Measurements from ENCODE around the gene ARSD. TPM values are rescaled to one million over a fixed set of nuclear protein-coding genes. Genes with fewer than 3 reads are reported as not detected.

The ARSD gene
- total RNA-seq, 1 experiment from 2014 or later: 3.0 TPM

DNA sequence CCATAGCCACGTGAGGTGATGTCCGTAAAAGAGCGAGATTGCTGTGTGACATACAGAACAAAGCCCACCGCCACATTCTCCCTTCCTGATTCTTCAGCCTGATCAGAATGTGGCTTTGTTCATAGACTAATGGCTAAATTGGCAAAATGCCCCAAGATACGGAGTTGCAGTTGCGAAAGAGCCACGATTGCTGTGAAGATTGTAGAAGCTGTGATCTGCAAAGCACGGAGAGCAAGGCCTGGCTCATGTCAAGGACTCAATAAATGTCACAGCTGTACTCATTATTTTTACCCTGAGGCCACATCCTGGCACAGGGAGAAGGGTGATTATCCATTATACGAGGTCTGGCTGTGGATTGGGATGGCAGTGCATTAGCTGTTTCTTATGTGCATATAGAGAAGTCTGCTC lies 34.2 kb downstream of the ARSD start:
- no peak for DNase-seq (ENCODE audit: low spot score)
- ChIA-PET POLR2A (no interaction called here), CTCF (no interaction called here)
- Mint-ChIP-seq H3K27me3 (ENCODE audit: low read depth) (no peaks in the 10 kb centered on the region), H3K9me3 (no peaks in the 10 kb centered on the region), H3K36me3 (peaks cover 5% of the 10 kb centered on the region; the same call in 1 of the 2 replicates), H3K4me1 (peaks cover 48% of the 10 kb centered on the region), H3K27ac (peak overlapping the region; percentile 81), H3K4me3 (no peak overlapping the region)
- TF ChIP-seq, protein P1, sequence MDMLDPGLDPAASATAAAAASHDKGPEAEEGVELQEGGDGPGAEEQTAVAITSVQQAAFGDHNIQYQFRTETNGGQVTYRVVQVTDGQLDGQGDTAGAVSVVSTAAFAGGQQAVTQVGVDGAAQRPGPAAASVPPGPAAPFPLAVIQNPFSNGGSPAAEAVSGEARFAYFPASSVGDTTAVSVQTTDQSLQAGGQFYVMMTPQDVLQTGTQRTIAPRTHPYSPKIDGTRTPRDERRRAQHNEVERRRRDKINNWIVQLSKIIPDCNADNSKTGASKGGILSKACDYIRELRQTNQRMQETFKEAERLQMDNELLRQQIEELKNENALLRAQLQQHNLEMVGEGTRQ (CRISPR knock-in tag; IDR thresholded peaks at IDR 0.05): no peak
- TF ChIP-seq ZNF317 (CRISPR knock-in tag; IDR thresholded peaks at IDR 0.05; ENCODE audit: borderline replicate concordance, low read depth) (no peak), SMAD3 (CRISPR knock-in tag; IDR thresholded peaks at IDR 0.05; ENCODE audit: borderline replicate concordance) (no peak), RORB (CRISPR knock-in tag; IDR thresholded peaks at IDR 0.05) (no peak), OVOL2 (CRISPR knock-in tag; IDR thresholded peaks at IDR 0.05; ENCODE audit: borderline replicate concordance) (no peak), TEAD4 (CRISPR knock-in tag; IDR thresholded peaks at IDR 0.05) (no peak), HMGA2 (CRISPR knock-in tag; IDR thresholded peaks at IDR 0.05) (no peak)
- TF ChIP-seq, protein P2, sequence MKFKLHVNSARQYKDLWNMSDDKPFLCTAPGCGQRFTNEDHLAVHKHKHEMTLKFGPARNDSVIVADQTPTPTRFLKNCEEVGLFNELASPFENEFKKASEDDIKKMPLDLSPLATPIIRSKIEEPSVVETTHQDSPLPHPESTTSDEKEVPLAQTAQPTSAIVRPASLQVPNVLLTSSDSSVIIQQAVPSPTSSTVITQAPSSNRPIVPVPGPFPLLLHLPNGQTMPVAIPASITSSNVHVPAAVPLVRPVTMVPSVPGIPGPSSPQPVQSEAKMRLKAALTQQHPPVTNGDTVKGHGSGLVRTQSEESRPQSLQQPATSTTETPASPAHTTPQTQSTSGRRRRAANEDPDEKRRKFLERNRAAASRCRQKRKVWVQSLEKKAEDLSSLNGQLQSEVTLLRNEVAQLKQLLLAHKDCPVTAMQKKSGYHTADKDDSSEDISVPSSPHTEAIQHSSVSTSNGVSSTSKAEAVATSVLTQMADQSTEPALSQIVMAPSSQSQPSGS (CRISPR knock-in tag; IDR thresholded peaks at IDR 0.05; ENCODE audit: borderline replicate concordance, low read depth): no peak
- TF ChIP-seq, protein P3, sequence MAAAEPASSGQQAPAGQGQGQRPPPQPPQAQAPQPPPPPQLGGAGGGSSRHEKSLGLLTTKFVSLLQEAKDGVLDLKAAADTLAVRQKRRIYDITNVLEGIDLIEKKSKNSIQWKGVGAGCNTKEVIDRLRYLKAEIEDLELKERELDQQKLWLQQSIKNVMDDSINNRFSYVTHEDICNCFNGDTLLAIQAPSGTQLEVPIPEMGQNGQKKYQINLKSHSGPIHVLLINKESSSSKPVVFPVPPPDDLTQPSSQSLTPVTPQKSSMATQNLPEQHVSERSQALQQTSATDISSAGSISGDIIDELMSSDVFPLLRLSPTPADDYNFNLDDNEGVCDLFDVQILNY (CRISPR knock-in tag; IDR thresholded peaks at IDR 0.05): no peak
- TF ChIP-seq, protein P4, sequence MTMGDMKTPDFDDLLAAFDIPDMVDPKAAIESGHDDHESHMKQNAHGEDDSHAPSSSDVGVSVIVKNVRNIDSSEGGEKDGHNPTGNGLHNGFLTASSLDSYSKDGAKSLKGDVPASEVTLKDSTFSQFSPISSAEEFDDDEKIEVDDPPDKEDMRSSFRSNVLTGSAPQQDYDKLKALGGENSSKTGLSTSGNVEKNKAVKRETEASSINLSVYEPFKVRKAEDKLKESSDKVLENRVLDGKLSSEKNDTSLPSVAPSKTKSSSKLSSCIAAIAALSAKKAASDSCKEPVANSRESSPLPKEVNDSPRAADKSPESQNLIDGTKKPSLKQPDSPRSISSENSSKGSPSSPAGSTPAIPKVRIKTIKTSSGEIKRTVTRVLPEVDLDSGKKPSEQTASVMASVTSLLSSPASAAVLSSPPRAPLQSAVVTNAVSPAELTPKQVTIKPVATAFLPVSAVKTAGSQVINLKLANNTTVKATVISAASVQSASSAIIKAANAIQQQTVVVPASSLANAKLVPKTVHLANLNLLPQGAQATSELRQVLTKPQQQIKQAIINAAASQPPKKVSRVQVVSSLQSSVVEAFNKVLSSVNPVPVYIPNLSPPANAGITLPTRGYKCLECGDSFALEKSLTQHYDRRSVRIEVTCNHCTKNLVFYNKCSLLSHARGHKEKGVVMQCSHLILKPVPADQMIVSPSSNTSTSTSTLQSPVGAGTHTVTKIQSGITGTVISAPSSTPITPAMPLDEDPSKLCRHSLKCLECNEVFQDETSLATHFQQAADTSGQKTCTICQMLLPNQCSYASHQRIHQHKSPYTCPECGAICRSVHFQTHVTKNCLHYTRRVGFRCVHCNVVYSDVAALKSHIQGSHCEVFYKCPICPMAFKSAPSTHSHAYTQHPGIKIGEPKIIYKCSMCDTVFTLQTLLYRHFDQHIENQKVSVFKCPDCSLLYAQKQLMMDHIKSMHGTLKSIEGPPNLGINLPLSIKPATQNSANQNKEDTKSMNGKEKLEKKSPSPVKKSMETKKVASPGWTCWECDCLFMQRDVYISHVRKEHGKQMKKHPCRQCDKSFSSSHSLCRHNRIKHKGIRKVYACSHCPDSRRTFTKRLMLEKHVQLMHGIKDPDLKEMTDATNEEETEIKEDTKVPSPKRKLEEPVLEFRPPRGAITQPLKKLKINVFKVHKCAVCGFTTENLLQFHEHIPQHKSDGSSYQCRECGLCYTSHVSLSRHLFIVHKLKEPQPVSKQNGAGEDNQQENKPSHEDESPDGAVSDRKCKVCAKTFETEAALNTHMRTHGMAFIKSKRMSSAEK (CRISPR knock-in tag; IDR thresholded peaks at IDR 0.05; ENCODE audit: borderline replicate concordance): no peak
- no peak for ATAC-seq

DNA sequence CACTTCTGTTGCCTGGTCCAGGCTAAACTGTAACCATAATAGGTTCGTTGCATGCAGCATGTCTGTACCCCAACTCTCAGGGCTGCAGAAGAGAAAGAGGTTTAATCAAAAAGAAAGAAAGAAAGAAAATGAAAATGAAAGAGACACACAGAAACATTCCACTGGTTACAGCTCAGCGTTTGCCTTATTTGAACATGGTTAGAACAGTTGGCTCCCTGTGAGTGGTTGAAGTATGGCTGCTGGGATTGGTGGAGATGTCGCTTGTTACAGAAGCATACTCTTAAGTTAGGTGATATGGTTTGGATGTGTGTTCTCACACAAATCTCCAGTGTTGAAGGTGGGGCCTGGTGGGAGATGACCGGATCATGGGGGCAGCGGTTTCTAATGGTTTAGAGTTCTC lies 36.3 kb downstream of the ARSD start:
- no peak for ATAC-seq
- Mint-ChIP-seq H3K27me3 (ENCODE audit: low read depth) (no peaks in the 10 kb centered on the region), H3K4me1 (peaks cover 49% of the 10 kb centered on the region), H3K4me3 (no peak overlapping the region), H3K9me3 (no peaks in the 10 kb centered on the region), H3K36me3 (peaks cover 5% of the 10 kb centered on the region; the same call in 1 of the 2 replicates), H3K27ac (no peak overlapping the region)
- ChIA-PET CTCF (no interaction called here), POLR2A (no interaction called here)
- DNase-seq (ENCODE audit: low spot score): no peak
- no peak for TF ChIP-seq NFYB (CRISPR knock-in tag; conservative IDR thresholded peaks at IDR 0.05; ENCODE audit: low read depth)
- TF ChIP-seq, protein P5, sequence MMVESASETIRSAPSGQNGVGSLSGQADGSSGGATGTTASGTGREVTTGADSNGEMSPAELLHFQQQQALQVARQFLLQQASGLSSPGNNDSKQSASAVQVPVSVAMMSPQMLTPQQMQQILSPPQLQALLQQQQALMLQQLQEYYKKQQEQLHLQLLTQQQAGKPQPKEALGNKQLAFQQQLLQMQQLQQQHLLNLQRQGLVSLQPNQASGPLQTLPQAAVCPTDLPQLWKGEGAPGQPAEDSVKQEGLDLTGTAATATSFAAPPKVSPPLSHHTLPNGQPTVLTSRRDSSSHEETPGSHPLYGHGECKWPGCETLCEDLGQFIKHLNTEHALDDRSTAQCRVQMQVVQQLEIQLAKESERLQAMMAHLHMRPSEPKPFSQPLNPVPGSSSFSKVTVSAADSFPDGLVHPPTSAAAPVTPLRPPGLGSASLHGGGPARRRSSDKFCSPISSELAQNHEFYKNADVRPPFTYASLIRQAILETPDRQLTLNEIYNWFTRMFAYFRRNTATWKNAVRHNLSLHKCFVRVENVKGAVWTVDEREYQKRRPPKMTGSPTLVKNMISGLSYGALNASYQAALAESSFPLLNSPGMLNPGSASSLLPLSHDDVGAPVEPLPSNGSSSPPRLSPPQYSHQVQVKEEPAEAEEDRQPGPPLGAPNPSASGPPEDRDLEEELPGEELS (CRISPR knock-in tag; IDR thresholded peaks at IDR 0.05): no peak
- no peak for TF ChIP-seq ELF4 (CRISPR knock-in tag; IDR thresholded peaks at IDR 0.05; ENCODE audit: low read depth)
- TF ChIP-seq, protein P4 (CRISPR knock-in tag; IDR thresholded peaks at IDR 0.05; ENCODE audit: borderline replicate concordance): no peak
- TF ChIP-seq ZBTB21 (CRISPR knock-in tag; IDR thresholded peaks at IDR 0.05; ENCODE audit: borderline replicate concordance): no peak
- TF ChIP-seq OVOL2 (CRISPR knock-in tag; IDR thresholded peaks at IDR 0.05; ENCODE audit: borderline replicate concordance): no peak
- TF ChIP-seq ETV6 (CRISPR knock-in tag; IDR thresholded peaks at IDR 0.05): no peak
- TF ChIP-seq TCF7 (CRISPR knock-in tag; IDR thresholded peaks at IDR 0.05; ENCODE audit: low read depth): no peak
- TF ChIP-seq ATF1 (CRISPR knock-in tag; IDR thresholded peaks at IDR 0.05): no peak
- TF ChIP-seq, protein P6, sequence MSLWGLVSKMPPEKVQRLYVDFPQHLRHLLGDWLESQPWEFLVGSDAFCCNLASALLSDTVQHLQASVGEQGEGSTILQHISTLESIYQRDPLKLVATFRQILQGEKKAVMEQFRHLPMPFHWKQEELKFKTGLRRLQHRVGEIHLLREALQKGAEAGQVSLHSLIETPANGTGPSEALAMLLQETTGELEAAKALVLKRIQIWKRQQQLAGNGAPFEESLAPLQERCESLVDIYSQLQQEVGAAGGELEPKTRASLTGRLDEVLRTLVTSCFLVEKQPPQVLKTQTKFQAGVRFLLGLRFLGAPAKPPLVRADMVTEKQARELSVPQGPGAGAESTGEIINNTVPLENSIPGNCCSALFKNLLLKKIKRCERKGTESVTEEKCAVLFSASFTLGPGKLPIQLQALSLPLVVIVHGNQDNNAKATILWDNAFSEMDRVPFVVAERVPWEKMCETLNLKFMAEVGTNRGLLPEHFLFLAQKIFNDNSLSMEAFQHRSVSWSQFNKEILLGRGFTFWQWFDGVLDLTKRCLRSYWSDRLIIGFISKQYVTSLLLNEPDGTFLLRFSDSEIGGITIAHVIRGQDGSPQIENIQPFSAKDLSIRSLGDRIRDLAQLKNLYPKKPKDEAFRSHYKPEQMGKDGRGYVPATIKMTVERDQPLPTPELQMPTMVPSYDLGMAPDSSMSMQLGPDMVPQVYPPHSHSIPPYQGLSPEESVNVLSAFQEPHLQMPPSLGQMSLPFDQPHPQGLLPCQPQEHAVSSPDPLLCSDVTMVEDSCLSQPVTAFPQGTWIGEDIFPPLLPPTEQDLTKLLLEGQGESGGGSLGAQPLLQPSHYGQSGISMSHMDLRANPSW (CRISPR knock-in tag; conservative IDR thresholded peaks at IDR 0.05; ENCODE audit: low read depth): no peak
